OCI-LY3 (cell line): Measurements from ENCODE around the gene CHTF18.
"Not testable (repeated sequence)": the region's sequence is repeated elsewhere in the genome, so short reads cannot be mapped to it uniquely, and the experiment has no call there.

Experiments
- H2AFZ ChIP-seq: fragments of 200-600, 300-600 bp; shearing (Covaris generic); 2 replicates; pipeline ENCODE4 v1.6.0; 2014; ENCODE audit warnings: antibody characterized with exemption, low read depth, low read length
- H3K27ac ChIP-seq: fragments of 200-600, 300-600 bp; sonication (generic); 2 replicates; pipeline ENCODE4 v1.5.1; 2014; ENCODE audit warnings: mild to moderate bottlenecking, low read length, moderate library complexity, mixed read lengths
- H3K27me3 ChIP-seq: fragments of 200-600, 300-600 bp; sonication (generic); 2 replicates; pipeline ENCODE4 v1.6.1; 2014; ENCODE audit warnings: low read depth, low read length, mixed read lengths
- H3K36me3 ChIP-seq: fragments of 200-600, 300-600 bp; sonication (generic); replicated peaks from 2 replicates; pipeline ENCODE3; 2014; ENCODE audit warnings: low read depth, low read length, mixed read lengths
- H3K4me1 ChIP-seq: fragments of 300-600, 200-600 bp; sonication (generic); 2 replicates; pipeline ENCODE4 v1.6.1; 2014; ENCODE audit warnings: low read length, mixed read lengths
- H3K4me2 ChIP-seq: fragments of 200-600, 300-600 bp; sonication (generic); 2 replicates; pipeline ENCODE4 v1.6.1; 2014; ENCODE audit warnings: low read length, mixed read lengths
- H3K4me3 ChIP-seq: fragments of 300-600, 200-600 bp; sonication (generic); 2 replicates; pipeline ENCODE4 v1.5.1; 2014; ENCODE audit warnings: antibody characterized with exemption, mild to moderate bottlenecking, low read length, moderate library complexity
- H3K79me2 ChIP-seq: fragments of 300-600, 200-600 bp; shearing (Covaris generic); 2 replicates; pipeline ENCODE4 v1.6.1; 2014; ENCODE audit warnings: mild to moderate bottlenecking, low read length, mixed read lengths
- H3K9ac ChIP-seq: fragments of 300-600, 200-600 bp; shearing (Covaris generic); 2 replicates; pipeline ENCODE4 v1.6.0; 2014; ENCODE audit warnings: mild to moderate bottlenecking, low read length, moderate library complexity
- H3K9me3 ChIP-seq: fragments of 200-600, 300-600 bp; shearing (Covaris generic); 2 replicates; pipeline ENCODE4 v1.6.1; 2014; ENCODE audit warnings: low read length, mixed read lengths; ENCODE audit not compliant: insufficient read depth
- H4K20me1 ChIP-seq: fragments of 200-600, 300-600 bp; sonication (generic); 2 replicates; pipeline ENCODE4 v1.6.1; 2016; ENCODE audit warnings: low read length, mixed read lengths; ENCODE audit not compliant: insufficient read depth
- CTCF ChIP-seq: fragments of 200-600, 300-600 bp; sonication (generic); IDR thresholded peaks from 2 replicates; pipeline ENCODE4 v1.5.1; 2014; ENCODE audit warnings: antibody characterized with exemption, low read length, low read depth
- EZH2phosphoT487 ChIP-seq: fragments of 200-600 bp; shearing (Covaris generic); IDR thresholded peaks from 2 replicates; pipeline ENCODE4 v1.6.1; 2018; ENCODE audit warnings: antibody characterized with exemption, mixed run types, low read depth

Gene CHTF18

DNA sequence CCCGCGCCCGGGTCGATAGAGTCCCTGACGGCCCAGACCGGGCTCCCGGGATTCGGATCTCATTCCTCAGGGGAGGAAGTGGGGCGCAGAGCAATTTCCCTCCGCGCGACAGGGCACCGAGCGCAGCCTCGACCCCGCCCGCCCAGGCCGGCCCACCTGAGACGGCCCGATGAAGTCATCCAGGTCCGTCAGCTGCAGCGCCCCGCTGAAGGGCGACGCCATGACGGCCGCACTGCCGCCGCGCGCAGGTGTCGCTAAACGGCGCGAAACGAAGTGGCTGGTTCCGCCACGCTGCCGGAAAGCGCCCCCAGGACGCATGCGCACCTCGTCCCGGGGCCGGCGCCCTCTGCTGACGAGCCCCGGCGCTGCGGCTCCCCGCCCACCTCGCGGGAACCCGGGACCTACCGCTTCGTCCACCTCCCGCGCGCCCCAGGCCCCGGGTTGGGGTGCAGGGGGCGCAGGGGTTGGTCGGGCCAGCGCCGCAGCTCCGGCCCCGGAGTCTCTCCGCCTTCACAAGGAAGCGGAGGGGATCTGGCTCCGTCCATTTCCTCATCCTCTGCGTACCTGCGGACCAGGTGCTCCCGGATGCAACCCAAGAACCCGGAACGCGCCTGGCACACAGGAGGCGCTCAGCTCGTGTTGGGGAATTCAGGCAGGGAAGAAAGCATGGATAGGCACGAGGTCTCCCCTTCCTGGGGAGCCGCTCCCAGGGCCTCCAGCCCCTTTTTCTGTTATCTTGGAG is 47.5 kb upstream of the CHTF18 start, which contains the start of gene CIAO3:
Gene CIAO3, minus strand, starts transcription at position 234 of the 742 bp plus-strand sequence. Its CDS starts 12 bp downstream, at position 222.
- H3K27me3 ChIP-seq = no peaks in the 10 kb centered on the region
- peaks cover 6% of the 10 kb centered on the region for H3K36me3 ChIP-seq
- no peak for TF ChIP-seq EZH2phosphoT487
- peak; percentile 75 for TF ChIP-seq CTCF
- peak within 1 kb of the TSS; percentile 82 for H2AFZ ChIP-seq
- peak within 1 kb of the TSS; percentile 80 for H3K4me3 ChIP-seq
- peak within 1 kb of the TSS; percentile 15; the same call in 1 of the 2 replicates for H3K27ac ChIP-seq
- no peaks in the 10 kb centered on the region for H4K20me1 ChIP-seq
- H3K4me2 ChIP-seq = peak within 1 kb of the TSS; percentile 95
- no peaks in the 10 kb centered on the region for H3K9me3 ChIP-seq
- H3K79me2 ChIP-seq = peaks cover 8% of the 10 kb centered on the region; the same call in 1 of the 2 replicates
- peak within 1 kb of the TSS; percentile 82 for H3K9ac ChIP-seq
- H3K4me1 ChIP-seq = peaks cover 27% of the 10 kb centered on the region

DNA sequence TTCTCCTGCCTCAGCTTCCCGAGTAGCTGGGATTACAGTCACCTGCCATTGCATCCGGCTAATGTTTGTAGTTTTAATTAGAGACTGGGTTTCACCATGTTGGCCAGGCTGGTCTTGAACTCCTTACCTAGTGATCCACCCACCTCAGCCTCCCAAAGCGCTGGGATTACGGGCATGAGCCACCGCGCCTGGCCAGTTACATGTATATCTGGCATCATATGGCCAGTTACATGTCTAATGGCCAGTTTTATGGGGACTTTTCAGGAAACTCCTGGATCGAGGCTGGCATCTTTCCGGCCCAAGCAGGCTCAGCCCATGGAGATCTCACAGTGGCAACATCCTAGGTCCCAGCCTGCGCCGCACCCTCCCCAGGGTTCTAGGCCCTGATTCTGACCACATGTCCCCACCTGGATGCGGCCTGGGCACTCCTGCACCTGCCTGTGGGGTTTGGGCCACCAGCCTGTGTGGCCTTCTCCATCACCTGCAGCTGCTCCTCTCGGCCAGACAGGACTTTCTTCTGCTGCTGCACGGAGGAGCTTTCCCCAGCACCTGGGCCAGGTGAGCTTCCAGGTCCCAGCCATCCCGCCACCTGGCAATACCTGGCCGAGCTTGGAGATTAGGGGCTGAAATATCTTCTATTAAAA is 46.3 kb upstream of the CHTF18 start:
- Histone ChIP-seq H3K27me3 (no peaks in the 10 kb centered on the region), H3K27ac (no peak overlapping the region), H3K4me2 (no peak overlapping the region), H3K79me2 (peaks cover 8% of the 10 kb centered on the region; the same call in 1 of the 2 replicates), H3K9ac (no peak overlapping the region), H3K4me1 (peaks cover 16% of the 10 kb centered on the region), H2AFZ (no peak overlapping the region), H3K4me3 (no peak overlapping the region), H3K9me3 (no peaks in the 10 kb centered on the region), H4K20me1 (no peaks in the 10 kb centered on the region), H3K36me3 (peaks cover 4% of the 10 kb centered on the region)
- TF ChIP-seq EZH2phosphoT487 (no peak), CTCF (no peak)

DNA sequence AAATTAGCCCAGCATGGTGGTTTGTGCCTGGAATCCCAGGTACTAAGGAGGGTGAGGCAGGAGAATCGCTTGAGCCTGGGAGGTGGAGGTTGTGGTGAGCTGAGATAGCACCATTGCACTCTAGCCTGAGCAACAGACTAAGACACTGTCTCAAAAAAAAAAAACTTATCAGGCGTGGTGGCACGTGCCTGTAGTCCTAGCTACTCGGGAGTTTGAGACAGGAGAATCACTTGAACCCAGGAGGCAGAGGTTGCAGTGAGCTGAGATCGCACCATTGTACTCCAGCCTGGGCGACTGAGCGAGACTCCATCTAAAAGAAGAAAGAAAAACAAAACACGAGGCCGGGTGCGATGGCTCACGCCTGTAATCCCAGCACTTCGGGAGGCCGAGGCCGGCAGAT is 45.5 kb upstream of the CHTF18 start:
- H3K36me3 ChIP-seq, H4K20me1 ChIP-seq, H3K9me3 ChIP-seq, H3K4me2 ChIP-seq, H2AFZ ChIP-seq, H3K27me3 ChIP-seq, H3K9ac ChIP-seq, H3K27ac ChIP-seq, H3K4me3 ChIP-seq, H3K79me2 ChIP-seq: not testable (repeated sequence)
- H3K4me1 ChIP-seq = peaks cover 11% of the 10 kb centered on the region

DNA sequence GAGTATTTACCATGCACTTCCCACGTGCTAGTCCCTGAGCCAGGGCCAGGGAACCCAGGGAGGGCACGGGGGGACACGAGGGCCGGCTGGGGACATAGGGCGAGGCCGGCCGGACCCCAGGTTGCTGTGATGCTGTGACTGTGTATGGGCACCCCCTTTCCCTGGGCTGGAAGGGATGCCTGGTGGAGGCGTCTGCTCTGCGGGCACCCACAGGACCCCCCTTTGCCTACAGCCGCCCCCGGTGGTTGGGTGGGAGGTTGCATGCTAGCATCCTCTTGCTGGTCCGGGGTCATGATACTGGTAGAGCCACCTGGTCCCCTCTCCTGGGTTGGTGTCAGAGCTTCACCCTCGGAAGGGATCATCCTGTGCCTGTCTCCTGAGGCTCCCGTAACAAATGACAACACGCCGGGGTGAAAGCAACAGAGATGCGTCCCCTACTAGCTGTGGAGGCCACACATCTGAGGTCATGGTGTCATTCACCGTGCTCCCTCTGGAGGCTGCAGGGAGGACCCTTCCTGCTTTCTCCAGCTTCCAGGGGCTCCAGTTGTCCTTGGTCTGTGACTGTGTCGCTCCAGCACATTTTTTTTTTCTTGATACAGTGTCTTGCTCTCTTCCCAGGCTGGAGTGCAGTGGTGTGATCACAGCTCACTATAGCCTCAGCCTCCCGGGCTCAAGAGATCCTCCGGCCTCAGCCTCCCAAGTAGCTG is 44.5 kb upstream of the CHTF18 start:
- H3K4me2 ChIP-seq = no peak overlapping the region
- no peak overlapping the region for H3K27ac ChIP-seq
- H3K36me3 ChIP-seq = no peaks in the 10 kb centered on the region
- peaks cover 10% of the 10 kb centered on the region for H3K4me1 ChIP-seq
- H3K27me3 ChIP-seq = no peaks in the 10 kb centered on the region
- no peak overlapping the region for H3K4me3 ChIP-seq
- no peaks in the 10 kb centered on the region for H4K20me1 ChIP-seq
- TF ChIP-seq CTCF = no peak
- H3K9me3 ChIP-seq = no peaks in the 10 kb centered on the region
- no peak overlapping the region for H2AFZ ChIP-seq
- H3K9ac ChIP-seq = no peak overlapping the region
- peaks cover 8% of the 10 kb centered on the region; the same call in 1 of the 2 replicates for H3K79me2 ChIP-seq
